ENCODE data around the gene PPP6R1.

The PPP6R1 gene

DNA sequence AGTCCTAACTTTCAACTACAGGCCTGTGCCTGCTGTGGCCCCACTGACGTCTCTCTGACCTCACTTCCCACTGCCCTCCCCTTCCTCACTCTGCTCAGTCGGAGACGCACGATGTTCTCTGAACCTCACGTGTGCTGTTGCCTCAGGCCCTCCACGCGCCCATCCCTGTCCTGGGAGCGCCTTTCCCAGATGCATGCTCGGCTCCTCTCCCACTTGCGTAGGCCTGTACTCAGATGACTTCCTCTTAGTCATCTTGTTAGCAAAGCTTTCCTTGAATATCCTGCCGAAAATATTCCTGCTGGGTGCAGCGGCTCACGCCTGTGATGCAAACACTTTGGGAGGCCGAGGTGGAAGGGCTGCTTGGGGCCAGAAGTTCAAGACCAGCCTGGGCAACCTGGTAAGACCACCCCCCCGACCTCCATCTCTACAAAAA is 69.4 kb downstream of the PPP6R1 start:
- no peak for DNase-seq (ENCODE audit: low read depth in 1 of 2, low spot score in 1 of 2)
- TF ChIP-seq SPI1 (IDR thresholded peaks at IDR 0.05; ENCODE audit: borderline replicate concordance, low read depth) = no peak
- TF ChIP-seq GABPA (IDR thresholded peaks at IDR 0.05; ENCODE audit: low read depth) = no peak
- no peak for TF ChIP-seq POLR2AphosphoS5 (IDR thresholded peaks at IDR 0.05; ENCODE audit: low read depth)
- TF ChIP-seq, protein P1, sequence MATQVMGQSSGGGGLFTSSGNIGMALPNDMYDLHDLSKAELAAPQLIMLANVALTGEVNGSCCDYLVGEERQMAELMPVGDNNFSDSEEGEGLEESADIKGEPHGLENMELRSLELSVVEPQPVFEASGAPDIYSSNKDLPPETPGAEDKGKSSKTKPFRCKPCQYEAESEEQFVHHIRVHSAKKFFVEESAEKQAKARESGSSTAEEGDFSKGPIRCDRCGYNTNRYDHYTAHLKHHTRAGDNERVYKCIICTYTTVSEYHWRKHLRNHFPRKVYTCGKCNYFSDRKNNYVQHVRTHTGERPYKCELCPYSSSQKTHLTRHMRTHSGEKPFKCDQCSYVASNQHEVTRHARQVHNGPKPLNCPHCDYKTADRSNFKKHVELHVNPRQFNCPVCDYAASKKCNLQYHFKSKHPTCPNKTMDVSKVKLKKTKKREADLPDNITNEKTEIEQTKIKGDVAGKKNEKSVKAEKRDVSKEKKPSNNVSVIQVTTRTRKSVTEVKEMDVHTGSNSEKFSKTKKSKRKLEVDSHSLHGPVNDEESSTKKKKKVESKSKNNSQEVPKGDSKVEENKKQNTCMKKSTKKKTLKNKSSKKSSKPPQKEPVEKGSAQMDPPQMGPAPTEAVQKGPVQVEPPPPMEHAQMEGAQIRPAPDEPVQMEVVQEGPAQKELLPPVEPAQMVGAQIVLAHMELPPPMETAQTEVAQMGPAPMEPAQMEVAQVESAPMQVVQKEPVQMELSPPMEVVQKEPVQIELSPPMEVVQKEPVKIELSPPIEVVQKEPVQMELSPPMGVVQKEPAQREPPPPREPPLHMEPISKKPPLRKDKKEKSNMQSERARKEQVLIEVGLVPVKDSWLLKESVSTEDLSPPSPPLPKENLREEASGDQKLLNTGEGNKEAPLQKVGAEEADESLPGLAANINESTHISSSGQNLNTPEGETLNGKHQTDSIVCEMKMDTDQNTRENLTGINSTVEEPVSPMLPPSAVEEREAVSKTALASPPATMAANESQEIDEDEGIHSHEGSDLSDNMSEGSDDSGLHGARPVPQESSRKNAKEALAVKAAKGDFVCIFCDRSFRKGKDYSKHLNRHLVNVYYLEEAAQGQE (IDR thresholded peaks at IDR 0.05; ENCODE audit: insufficient replicate concordance, low read depth) = no peak
- TF ChIP-seq, protein P2, sequence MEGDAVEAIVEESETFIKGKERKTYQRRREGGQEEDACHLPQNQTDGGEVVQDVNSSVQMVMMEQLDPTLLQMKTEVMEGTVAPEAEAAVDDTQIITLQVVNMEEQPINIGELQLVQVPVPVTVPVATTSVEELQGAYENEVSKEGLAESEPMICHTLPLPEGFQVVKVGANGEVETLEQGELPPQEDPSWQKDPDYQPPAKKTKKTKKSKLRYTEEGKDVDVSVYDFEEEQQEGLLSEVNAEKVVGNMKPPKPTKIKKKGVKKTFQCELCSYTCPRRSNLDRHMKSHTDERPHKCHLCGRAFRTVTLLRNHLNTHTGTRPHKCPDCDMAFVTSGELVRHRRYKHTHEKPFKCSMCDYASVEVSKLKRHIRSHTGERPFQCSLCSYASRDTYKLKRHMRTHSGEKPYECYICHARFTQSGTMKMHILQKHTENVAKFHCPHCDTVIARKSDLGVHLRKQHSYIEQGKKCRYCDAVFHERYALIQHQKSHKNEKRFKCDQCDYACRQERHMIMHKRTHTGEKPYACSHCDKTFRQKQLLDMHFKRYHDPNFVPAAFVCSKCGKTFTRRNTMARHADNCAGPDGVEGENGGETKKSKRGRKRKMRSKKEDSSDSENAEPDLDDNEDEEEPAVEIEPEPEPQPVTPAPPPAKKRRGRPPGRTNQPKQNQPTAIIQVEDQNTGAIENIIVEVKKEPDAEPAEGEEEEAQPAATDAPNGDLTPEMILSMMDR (IDR thresholded peaks at IDR 0.05; ENCODE audit: insufficient read depth, low read length) = no peak
- Histone ChIP-seq H3K27ac (replicated peaks) (no peak overlapping the region), H3K4me3 (replicated peaks; ENCODE audit: insufficient read depth, low read length) (no peak overlapping the region), H3K27me3 (ENCODE audit: insufficient read depth, poor library complexity, severe bottlenecking) (no peaks in the 10 kb centered on the region)

DNA sequence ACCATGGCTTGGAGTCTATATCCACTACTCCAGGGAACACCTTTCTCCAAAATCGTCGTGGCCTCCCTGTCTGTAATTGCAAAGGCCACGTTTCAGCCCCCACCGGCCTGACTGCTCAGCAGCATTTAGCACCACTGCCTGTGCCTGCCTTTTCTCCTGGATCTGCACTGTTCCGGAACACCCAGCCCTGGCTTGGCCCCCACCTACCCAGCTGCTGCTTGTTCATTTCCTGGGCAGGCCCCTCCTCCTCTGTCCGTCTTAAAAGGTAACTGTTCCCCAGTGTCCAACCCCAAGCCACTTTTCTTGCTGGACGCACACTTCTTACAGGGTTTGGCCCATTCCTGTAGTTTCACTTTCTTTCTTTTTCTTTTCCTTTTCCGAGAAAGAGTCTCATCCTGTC is 70.2 kb downstream of the PPP6R1 start:
- no peak for DNase-seq (ENCODE audit: low read depth in 1 of 2, low spot score in 1 of 2)

DNA sequence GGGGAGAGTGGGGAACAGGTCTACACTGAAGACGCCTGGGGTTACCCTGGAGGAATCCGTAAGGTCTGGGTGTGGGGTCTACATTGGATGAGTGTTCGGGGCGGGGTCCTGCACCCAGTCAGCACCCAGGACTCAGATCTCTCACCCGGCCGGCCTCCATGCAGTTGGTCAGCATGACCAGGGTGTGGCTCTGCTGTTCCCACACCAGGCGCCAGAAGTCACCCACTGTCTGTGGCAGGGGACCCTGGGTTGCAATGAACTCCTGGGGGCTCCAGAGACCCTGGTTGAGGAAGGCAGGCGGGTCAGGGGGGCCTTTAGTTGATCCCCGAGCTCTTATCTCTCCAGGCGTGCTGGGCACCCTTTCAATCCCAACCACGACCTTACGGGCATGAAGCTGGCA is 72.7 kb downstream of the PPP6R1 start:
- TF ChIP-seq SPI1 (IDR thresholded peaks at IDR 0.05; ENCODE audit: borderline replicate concordance, low read depth) (no peak), GABPA (IDR thresholded peaks at IDR 0.05; ENCODE audit: low read depth) (no peak), POLR2AphosphoS5 (IDR thresholded peaks at IDR 0.05; ENCODE audit: low read depth) (no peak)
- TF ChIP-seq, protein P1 (IDR thresholded peaks at IDR 0.05; ENCODE audit: insufficient replicate concordance, low read depth) = no peak
- TF ChIP-seq, protein P2 (IDR thresholded peaks at IDR 0.05; ENCODE audit: insufficient read depth, low read length) = no peak
- H3K27ac ChIP-seq (replicated peaks) = no peak overlapping the region
- no peak for DNase-seq (ENCODE audit: low read depth in 1 of 2, low spot score in 1 of 2)
- H3K27me3 ChIP-seq (ENCODE audit: insufficient read depth, poor library complexity, severe bottlenecking) = no peaks in the 10 kb centered on the region
- H3K4me3 ChIP-seq (replicated peaks; ENCODE audit: insufficient read depth, low read length) = no peak overlapping the region

More for the DNA sequence above, 70.2 kb downstream of the PPP6R1 start:
- Histone ChIP-seq H3K27ac (replicated peaks) (no peak overlapping the region), H3K4me3 (replicated peaks; ENCODE audit: insufficient read depth, low read length) (no peak overlapping the region), H3K27me3 (ENCODE audit: insufficient read depth, poor library complexity, severe bottlenecking) (no peaks in the 10 kb centered on the region)
- TF ChIP-seq, protein P1 (IDR thresholded peaks at IDR 0.05; ENCODE audit: insufficient replicate concordance, low read depth) = no peak
- TF ChIP-seq, protein P2 (IDR thresholded peaks at IDR 0.05; ENCODE audit: insufficient read depth, low read length) = no peak
- TF ChIP-seq GABPA (IDR thresholded peaks at IDR 0.05; ENCODE audit: low read depth) (no peak), POLR2AphosphoS5 (IDR thresholded peaks at IDR 0.05; ENCODE audit: low read depth) (no peak), SPI1 (IDR thresholded peaks at IDR 0.05; ENCODE audit: borderline replicate concordance, low read depth) (no peak)
